GM20000 (cell line): ENCODE results near the gene RSU1.

Source experiments
- DNase-seq: peaks from one replicate; pipeline ENCODE4 v3.0.0; 2012; ENCODE audit warnings: low spot score
- TF ChIP-seq, protein P1 (sequence below): IDR thresholded peaks from 2 replicates; pipeline ENCODE4 v1.5.1; 2012; ENCODE audit warnings: mild to moderate bottlenecking, control low read depth; ENCODE audit errors: extremely low read depth, missing control alignments

The RSU1 gene

GRCh38 chr10:16612115-16612980, 204.9 kb downstream of the RSU1 start:
- TF ChIP-seq, protein P1, sequence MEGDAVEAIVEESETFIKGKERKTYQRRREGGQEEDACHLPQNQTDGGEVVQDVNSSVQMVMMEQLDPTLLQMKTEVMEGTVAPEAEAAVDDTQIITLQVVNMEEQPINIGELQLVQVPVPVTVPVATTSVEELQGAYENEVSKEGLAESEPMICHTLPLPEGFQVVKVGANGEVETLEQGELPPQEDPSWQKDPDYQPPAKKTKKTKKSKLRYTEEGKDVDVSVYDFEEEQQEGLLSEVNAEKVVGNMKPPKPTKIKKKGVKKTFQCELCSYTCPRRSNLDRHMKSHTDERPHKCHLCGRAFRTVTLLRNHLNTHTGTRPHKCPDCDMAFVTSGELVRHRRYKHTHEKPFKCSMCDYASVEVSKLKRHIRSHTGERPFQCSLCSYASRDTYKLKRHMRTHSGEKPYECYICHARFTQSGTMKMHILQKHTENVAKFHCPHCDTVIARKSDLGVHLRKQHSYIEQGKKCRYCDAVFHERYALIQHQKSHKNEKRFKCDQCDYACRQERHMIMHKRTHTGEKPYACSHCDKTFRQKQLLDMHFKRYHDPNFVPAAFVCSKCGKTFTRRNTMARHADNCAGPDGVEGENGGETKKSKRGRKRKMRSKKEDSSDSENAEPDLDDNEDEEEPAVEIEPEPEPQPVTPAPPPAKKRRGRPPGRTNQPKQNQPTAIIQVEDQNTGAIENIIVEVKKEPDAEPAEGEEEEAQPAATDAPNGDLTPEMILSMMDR: no peak
- DNase-seq: peak; percentile 46

DNA sequence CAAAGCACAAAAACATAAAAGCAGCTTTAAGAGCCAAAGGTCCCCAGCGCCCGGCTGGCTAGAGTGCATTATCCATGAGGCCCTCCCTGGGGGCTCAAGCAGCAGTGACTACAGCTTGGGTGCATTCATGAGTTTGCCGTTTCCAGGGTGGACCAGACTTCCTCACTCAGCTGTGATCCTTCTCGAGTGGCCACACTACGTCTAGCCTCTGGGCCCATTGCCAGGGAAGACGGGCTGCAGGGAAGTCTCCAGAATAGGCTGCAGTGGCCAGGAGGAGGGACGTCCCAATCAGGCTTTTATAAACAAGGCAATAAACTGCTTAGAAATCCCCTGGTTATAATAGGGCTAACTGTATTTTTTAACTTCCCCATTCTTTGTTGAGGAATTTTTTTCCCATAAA, 206.2 kb downstream of the RSU1 start:
- no peak for DNase-seq

DNA sequence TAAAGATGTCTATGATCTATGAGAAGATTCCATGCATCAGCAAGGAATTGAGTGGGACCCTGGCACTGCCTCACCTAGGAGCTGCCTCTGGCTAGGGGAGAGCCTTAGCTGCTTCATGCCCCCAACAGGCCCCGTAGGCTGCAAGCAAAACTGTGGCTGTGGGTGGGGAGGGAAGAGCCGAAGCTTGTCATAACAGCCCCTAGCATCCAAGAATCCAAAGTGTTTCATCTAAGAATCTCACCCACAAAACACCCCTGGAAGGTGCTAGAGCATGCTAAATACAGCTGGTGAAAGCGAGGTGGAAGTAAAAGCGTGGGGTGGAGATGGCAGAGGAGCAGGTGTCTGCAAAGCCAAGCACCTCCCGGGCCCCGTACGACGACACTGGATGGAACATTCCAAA, 208.0 kb downstream of the RSU1 start:
- TF ChIP-seq, protein P1: no peak
- DNase-seq: no peak

More for the DNA sequence above, 206.2 kb downstream of the RSU1 start:
- TF ChIP-seq, protein P1: no peak

- DNase-seq: no peak
- TF ChIP-seq, protein P1: no peak
These were observed 210.3 kb downstream of the RSU1 start for GRCh38 chr10:16606923-16607322.

- TF ChIP-seq, protein P1: no peak
These were observed 210.8 kb downstream of the RSU1 start for GRCh38 chr10:16606421-16606820.

GRCh38 chr10:16603308-16603707, 213.9 kb downstream of the RSU1 start:
- no peak for DNase-seq
- TF ChIP-seq, protein P1: no peak

More at GRCh38 chr10:16606421-16606820, 210.8 kb downstream of the RSU1 start:
- DNase-seq: no peak

DNA sequence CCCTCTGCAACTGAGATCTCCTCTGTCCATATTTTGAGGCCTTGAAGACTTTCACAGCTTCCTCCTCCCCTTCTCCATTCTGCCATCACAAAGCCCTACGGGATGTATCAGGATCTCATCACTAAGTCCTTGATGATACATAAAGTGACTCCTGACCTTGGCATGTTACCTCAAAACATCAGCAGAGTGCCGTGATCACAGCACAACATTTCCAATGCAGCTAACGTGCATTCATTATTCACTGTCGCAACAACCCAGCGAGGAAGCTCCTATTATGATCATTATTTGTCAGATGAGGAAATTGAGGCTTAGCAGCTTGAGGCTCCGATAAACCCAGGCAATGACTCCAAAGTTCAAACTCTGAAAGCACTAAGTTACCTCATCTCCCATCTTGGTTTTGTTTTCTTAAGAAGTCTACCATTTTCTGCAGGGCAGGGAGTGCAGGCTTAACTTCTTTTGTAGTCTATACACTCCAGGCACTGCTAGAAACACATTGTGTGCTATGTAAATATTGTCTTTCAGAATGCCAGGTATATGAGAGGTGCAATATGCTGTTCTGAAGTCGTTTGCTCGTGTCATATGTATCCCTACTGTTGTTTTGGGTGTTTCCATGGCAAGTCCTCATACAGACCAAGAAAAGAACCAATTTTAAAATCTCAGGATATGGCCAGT, 215.0 kb downstream of the RSU1 start:
- TF ChIP-seq, protein P1: no peak
- no peak for DNase-seq
